GM19035 (cell line): ENCODE data around the gene LAMA3.
"Not testable (repeated sequence)": the region's sequence is repeated elsewhere in the genome, so short reads cannot be mapped to it uniquely, and the experiment has no call there.

Experiments
- ATAC-seq: cut with Tn5 transposase; IDR thresholded peaks from one replicate; pipeline ENCODE4 v1.9.1; 2021; ENCODE audit not compliant: unreplicated experiment

The LAMA3 gene

DNA sequence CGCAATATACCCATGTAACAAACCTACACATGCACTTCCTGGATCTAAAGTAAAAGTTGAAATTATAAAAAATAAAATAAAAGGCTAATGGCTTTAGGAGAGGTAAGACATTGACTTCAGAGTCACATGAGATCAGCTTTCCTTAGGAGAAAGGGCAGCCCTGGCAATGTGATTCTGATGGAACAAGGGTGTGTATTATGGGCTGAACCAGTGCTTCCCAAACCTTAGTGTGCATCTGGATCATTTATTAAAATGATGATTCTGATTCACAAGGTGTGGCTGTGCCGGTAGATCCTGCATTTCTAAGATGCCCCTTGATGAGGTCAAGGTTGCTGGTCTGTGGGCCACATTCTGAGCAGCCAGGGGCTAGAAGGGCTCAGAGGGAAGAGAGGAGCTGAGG lies 42.6 kb downstream of the LAMA3 start:
- no peak for ATAC-seq

DNA sequence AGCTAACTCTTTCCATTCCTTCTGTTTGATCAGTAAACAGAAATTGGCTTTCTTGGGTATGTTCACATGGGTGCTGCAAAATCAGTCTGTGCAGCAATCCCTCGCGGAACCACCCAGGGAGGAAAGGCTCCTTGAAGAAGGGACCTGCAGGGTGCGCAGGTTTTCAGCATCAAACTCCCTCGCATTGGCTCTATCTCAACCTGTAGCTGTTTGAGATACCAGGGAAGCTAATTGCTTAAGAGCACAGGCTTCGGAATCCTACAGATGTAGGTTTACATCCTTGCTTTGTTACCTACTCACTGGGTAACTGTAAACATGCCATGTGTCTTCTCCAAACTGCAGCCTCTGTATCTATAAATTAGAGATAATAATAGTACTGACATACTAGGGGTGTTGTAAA lies 43.2 kb downstream of the LAMA3 start:
- ATAC-seq: no peak

GRCh38 chr18:23733265-23733664 lies 44.0 kb downstream of the LAMA3 start:
- ATAC-seq: not testable (repeated sequence)

DNA sequence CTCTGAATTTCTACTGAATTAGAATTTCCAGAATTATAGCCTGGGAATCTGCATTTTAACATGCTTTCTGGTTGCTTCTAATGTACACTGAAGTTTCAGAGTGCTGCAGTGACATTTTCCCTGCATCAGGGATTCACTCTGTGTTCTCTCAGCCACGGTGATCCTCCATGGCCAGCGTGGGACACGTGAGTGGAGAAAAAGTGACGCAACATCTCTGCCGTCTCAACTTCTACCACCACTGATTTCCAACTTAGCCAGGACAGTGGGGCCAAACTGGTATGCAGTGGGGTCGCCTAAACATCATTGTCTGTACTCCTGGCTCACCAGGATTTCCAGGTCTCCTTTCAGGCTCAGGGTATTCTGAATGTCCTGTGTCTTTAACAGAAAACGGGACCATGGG lies 44.6 kb downstream of the LAMA3 start:
- ATAC-seq: no peak

GRCh38 chr18:23735021-23735464 lies 45.8 kb downstream of the LAMA3 start:
- ATAC-seq: no peak

DNA sequence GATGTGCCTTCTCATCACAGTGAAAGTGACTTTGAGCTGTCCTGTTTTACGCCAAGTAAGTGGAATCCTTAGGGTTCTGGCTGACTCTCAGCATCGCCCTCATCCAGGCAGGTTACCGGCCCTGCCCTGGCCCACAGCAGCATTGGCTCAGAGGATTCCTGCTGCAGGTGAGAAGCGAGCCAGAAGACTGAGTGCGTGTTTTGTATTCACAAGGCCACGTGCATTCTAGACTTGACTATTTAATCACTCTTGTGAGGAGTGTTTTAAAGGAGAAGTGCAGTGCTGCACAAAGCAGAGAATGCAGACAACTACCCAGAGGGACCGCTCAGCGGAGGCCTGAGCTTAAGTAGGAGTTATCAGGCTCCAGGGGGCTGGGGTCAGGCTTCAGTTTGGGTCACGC lies 48.3 kb downstream of the LAMA3 start:
- ATAC-seq: no peak

DNA sequence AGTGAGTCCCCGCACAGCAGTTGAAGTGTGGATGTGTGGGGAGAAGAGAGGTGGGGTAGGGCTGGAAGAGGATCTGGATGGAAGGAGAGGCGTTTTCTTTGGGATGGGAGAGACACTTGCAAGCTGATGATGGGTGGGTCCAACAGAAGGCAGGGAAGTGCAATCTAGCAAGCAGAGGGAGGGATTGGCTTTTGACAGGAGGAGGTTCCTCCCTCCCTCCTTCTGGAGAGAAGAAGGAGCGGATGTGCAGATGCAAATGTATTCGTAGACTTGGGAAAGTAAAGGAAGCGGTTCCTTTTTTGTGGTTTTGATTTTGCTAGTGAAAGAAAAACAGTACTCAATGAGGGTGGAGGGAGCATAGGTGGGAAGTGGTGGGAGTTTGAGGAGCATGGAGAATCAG lies 48.9 kb downstream of the LAMA3 start:
- no peak for ATAC-seq

- no peak for ATAC-seq
Observed at GRCh38 chr18:23738575-23738974, 49.3 kb downstream of the LAMA3 start.

DNA sequence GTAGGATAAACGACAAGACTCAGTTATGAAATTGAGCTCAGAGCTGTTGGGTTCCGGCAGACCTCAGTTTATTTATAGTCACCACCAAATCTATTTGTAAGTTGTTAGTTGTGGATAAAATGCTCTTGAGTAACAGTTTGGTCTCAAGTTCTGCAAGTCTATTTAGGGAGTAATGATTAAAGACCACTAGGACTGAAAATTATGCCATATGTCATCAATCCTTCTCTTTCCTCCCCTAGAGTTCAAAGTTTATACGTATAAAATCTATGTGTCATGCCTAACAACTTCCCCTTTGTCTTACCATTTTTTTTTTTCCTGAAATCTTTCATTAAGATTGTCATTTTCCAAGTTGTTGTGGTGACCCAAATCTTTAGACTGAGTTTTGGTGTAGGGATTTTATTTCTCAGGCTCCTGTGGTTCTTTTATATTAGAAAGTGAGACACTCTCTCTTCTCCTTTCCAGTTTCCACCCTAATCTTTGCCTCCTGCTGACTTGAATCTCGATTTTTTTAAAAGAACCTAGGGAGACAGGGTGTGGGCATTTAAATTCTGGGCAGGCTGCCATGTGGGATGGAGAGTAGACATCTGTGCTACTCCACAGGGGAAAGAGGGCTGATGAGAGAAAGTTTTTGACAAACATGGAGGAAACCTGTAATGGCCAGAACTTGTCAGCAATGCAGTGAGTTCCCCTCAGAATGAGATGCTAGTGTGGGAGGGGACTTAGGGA lies 51.0 kb downstream of the LAMA3 start:
- no peak for ATAC-seq

- not testable (repeated sequence) for ATAC-seq
Observed at GRCh38 chr18:23741967-23742366, 52.7 kb downstream of the LAMA3 start.

DNA sequence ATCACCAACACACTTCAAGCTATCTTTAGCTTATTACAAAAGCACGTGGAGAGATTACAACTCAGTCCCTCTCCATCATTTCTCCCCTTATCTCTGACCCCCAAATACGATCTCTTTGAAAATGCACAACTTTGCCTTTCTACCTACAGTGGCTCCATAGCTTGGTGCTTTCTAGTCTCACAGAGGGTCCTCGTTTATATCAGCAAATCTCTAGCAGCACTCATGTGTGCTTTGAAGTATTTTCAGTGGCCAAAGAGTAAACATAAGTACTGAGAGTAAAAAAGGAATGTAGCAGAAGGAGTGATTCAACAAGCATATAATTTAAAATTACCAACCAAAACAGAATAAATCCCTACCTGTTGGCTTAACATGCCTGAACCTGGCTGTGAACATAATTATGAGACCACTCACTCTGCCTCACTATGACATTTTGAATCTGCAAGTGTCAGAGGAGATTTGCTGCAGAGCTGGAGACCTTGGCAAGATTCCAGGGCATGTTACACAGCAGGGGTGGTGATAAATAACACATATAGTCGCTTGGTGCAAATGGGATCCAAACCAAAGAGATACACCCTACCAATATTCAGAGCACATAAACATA lies 54.6 kb downstream of the LAMA3 start:
- no peak for ATAC-seq

DNA sequence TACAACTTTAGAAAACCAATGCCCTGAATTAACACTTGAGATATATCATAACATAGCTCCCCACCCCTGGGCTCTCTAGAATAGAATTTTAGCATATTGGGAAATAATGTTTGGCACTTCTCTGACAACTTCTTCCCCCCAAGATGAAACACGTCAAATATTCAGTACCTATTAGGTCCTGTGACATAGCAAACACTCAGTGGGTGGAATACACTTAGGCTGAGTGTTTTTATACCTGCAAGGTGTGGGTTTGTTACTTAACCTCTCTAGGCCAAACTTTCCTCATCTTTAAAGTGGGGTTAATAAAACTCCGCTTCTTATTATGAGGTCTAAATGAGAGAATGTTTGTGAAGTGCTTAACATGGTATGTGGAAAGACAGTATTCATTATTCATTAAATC lies 56.1 kb downstream of the LAMA3 start:
- ATAC-seq: no peak

- no peak for ATAC-seq
Observed at GRCh38 chr18:23746851-23747250, 57.6 kb downstream of the LAMA3 start.

GRCh38 chr18:23752363-23752762 lies 63.1 kb downstream of the LAMA3 start:
- no peak for ATAC-seq

DNA sequence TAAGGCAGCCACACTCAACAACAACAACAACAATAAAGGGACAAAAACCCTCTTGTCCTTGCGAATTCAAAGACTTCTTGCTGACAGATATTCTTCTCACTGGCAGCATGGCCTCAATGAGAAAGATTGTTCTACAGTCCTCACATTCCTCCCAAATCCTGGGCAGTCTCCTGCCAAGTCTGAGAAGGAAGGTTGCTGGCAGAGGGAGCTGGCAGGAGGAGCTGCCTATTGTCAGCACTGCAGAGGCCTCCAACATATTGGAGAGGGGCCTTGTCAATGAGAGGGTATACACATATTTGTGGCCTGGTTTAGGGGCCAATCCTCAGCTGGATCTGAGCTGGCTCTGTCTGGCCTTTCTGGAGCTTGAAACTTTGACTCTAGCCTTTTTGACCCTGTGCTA lies 63.5 kb downstream of the LAMA3 start:
- ATAC-seq: no peak

- ATAC-seq: no peak
Observed at GRCh38 chr18:23756590-23757436, 67.6 kb downstream of the LAMA3 start.

DNA sequence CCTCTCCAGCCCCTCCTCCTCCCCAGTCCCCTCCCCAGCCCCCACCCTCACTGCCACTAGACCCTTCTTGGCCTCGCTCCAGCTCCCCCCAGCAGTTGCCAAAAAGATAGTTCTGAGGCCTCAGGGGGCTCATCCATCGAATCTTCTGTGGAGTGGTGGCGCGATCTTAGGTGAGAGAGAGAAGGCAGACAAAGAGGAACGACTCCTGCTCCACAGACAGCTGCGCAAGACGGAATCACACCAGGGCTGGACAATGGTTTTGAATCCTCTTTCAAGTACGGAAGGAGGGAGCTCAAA lies 68.1 kb downstream of the LAMA3 start:
- no peak for ATAC-seq

DNA sequence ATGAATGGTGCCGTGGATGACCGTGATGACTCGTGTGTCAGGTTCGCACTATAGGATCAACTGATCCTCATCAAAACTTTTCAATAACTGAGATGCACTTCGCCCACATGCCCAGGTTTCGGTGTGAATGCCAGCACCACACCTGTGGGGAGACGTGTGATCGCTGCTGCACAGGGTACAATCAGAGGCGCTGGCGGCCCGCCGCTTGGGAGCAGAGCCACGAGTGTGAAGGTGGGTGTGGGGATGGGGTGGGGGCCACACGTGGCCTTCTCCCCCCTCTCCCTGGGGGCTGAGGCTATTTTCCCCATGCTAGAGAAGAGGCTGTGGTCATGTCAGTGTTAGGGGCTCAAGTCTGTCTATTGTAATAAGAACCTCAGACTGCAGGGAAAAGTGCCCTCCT lies 69.0 kb downstream of the LAMA3 start:
- ATAC-seq: no peak

- ATAC-seq: no peak
Observed at GRCh38 chr18:23761941-23762340, 72.7 kb downstream of the LAMA3 start.

DNA sequence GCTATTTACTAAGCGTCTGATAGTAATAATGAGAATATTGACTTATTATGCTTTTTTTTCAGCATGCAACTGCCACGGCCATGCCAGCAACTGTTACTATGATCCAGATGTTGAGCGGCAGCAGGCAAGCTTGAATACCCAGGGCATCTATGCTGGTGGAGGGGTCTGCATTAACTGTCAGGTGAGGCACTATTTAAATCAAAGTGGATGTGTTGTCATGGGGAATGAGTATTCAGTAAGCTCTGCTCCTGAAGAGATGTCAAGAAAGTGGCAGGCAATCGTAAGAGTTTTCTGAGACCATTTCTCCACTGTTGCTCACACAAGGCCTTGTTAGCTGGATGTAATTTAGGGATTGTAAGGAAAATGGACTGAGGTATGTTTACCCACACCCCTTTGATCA lies 74.1 kb downstream of the LAMA3 start:
- ATAC-seq: no peak

GRCh38 chr18:23765931-23766330 lies 76.7 kb downstream of the LAMA3 start:
- ATAC-seq: no peak

- ATAC-seq: no peak
Observed at GRCh38 chr18:23772327-23773024, 83.2 kb downstream of the LAMA3 start.
